ENCODE measurements around the gene NCK1.
"Not testable (repeated sequence)": the region's sequence is repeated elsewhere in the genome, so short reads cannot be mapped to it uniquely, and the experiment has no call there.

Gene NCK1

GRCh38 chr3:136950623-136951022 lies 88.6 kb downstream of the NCK1 start:
- no peak for DNase-seq

GRCh38 chr3:136952292-136952691 lies 90.3 kb downstream of the NCK1 start:
- DNase-seq: no peak

GRCh38 chr3:136954251-136954650 lies 92.2 kb downstream of the NCK1 start:
- no peak for DNase-seq

GRCh38 chr3:136954980-136955780 lies 93.2 kb downstream of the NCK1 start:
- DNase-seq: no peak

- DNase-seq: no peak
These were observed 93.8 kb downstream of the NCK1 start for GRCh38 chr3:136955813-136956212.

- no peak for DNase-seq
These were observed 95.0 kb downstream of the NCK1 start for GRCh38 chr3:136956971-136957370.

- no peak for DNase-seq
These were observed 95.8 kb downstream of the NCK1 start, which contains the start of gene IL20RB for GRCh38 chr3:136957751-136958288. Gene IL20RB, plus strand, starts transcription at chr3:136957983. Its CDS starts 131 bp downstream, at chr3:136958114.

- DNase-seq: no peak
These were observed 96.9 kb downstream of the NCK1 start for GRCh38 chr3:136958939-136959338.

- DNase-seq: no peak
These were observed 97.6 kb downstream of the NCK1 start for GRCh38 chr3:136959599-136959998.

GRCh38 chr3:136960838-136961836 lies 99.1 kb downstream of the NCK1 start:
- no peak for DNase-seq

- no peak for DNase-seq
These were observed 100.9 kb downstream of the NCK1 start for GRCh38 chr3:136962927-136963326.

- not testable (repeated sequence) for DNase-seq
These were observed 107.5 kb downstream of the NCK1 start for GRCh38 chr3:136969539-136969938.

- DNase-seq: no peak
These were observed 111.3 kb downstream of the NCK1 start for GRCh38 chr3:136973352-136973751.

GRCh38 chr3:136974670-136975069 lies 112.7 kb downstream of the NCK1 start:
- DNase-seq: no peak

- DNase-seq: no peak
These were observed 117.2 kb downstream of the NCK1 start for GRCh38 chr3:136979204-136979603.

- DNase-seq: no peak
These were observed 117.7 kb downstream of the NCK1 start for GRCh38 chr3:136979684-136980083.

- DNase-seq: no peak
These were observed 120.0 kb downstream of the NCK1 start for GRCh38 chr3:136982033-136982432.

- no peak for DNase-seq
These were observed 120.6 kb downstream of the NCK1 start for GRCh38 chr3:136982520-136983138.

GRCh38 chr3:136984837-136985236 lies 122.8 kb downstream of the NCK1 start:
- no peak for DNase-seq

- not testable (repeated sequence) for DNase-seq
These were observed 125.5 kb downstream of the NCK1 start for GRCh38 chr3:136987398-136987980.

GRCh38 chr3:136988651-136989050 lies 126.6 kb downstream of the NCK1 start:
- DNase-seq: no peak

- no peak for DNase-seq
These were observed 127.9 kb downstream of the NCK1 start for GRCh38 chr3:136989781-136990524.

Measured in CD4-positive, alpha-beta T cell treated with Interleukin-15 for 1 hour (primary cell).